ENCODE measurements around the gene CR1L.
"Not testable (repeated sequence)": the region's sequence is repeated elsewhere in the genome, so short reads cannot be mapped to it uniquely, and the experiment has no call there.

CR1L gene

DNA sequence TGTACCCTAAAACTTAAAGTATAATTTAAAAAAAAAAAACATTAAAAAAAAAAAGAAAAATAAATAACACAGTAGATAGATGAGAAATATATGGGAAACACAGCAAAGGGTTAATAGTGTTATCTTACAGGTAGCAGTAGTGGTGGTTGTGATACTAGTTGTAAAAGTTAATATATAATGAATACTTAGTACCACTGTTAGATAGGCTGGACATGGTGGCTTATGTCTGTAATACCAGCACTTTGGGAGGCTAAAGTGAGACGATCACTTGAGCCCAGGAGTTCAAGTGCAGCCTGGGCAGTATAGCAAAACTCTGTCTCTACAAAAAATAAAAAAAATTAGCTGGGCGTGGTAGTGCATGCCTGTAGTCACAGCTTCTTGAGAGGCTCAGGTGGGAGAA is 74.3 kb downstream of the CR1L start:
- Histone ChIP-seq H3K27me3 (ENCODE audit: control insufficient read depth in 1 of 2, insufficient read depth in 2 of 2, low read length in 2 of 2) (no peaks in the 10 kb centered on the region), H3K4me3 (ENCODE audit: low read length in 2 of 2) (no peak overlapping the region), H3K9ac (ENCODE audit: low read length in 2 of 2) (no peak overlapping the region), H3K27ac (ENCODE audit: low read length) (no peak overlapping the region), H3K4me1 (ENCODE audit: control insufficient read depth, insufficient read depth, low read length) (no peaks in the 10 kb centered on the region), H3K36me3 (ENCODE audit: control insufficient read depth in 2 of 2, insufficient read depth in 2 of 2, low read length in 2 of 2) (no peaks in the 10 kb centered on the region), H3K9me3 (ENCODE audit: control insufficient read depth in 2 of 2, low read length in 2 of 2) (no peaks in the 10 kb centered on the region)

DNA sequence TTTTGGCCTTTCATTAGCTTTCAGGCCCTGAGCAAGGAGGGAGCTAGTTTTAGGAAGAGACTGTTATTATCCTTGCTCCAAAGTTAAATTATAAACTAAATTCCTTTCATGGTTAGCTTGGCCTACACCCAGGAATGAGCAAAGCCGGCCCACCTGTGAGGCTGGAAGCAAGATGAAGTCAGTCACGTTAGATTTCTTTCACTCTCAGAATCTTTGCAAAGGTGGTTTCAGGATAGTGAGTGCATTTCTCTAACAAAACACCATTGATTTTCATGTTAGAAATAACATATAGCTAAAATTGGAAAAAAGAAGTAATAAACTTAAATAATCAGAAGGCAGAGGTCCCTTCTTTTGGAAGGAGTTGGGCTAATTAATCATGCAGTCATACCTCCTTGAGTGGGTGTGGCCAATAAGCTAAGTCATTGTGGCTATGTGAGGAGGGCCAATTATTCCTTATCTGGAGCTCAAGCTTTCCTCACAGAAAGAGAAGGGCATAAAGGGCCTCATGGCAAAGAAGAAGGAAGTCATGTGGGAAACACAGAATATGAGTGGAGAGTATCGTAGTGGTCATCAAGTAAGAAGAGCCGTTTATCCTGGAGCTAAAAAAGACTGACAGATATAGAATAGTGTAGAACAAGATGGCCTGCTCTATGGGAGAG is 83.4 kb downstream of the CR1L start:
- not testable (repeated sequence) for H3K36me3 ChIP-seq (ENCODE audit: control insufficient read depth in 2 of 2, insufficient read depth in 2 of 2, low read length in 2 of 2); H3K9me3 ChIP-seq (ENCODE audit: control insufficient read depth in 2 of 2, low read length in 2 of 2); H3K27me3 ChIP-seq (ENCODE audit: control insufficient read depth in 1 of 2, insufficient read depth in 2 of 2, low read length in 2 of 2); H3K4me1 ChIP-seq (ENCODE audit: control insufficient read depth, insufficient read depth, low read length); H3K9ac ChIP-seq (ENCODE audit: low read length in 2 of 2); H3K4me3 ChIP-seq (ENCODE audit: low read length in 2 of 2); H3K27ac ChIP-seq (ENCODE audit: low read length)

DNA sequence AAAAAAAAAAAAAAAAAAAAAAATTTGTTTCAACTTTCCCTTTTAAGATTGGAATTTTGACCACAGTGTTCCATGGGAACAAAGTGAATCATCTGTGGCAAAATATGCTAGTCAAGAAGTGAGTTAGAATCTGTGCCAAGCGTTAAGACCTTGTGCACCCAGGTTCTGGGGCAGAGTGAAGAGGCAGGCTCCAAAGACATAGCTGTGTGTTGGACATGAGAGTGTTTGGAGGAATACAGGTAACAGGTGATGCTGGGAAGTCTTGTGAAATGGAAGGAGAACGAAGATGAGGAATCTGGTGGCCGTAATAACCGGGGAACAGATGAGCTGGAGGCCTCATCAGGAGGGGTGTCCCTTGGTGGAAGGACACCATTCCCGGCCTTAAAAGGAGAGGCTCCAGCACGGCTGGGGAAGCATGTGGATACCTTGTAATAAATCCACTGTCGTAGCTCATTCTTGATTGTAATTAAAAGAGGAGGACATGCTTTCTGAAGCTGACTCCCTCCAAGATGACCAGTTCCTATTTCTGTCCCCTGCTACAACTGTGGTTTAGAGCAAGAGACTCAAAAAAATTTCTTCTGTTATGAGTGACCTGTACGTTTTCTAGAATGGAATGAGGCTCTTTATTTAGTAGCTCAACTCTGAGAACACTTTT is 92.7 kb downstream of the CR1L start:
- H3K4me3 ChIP-seq (ENCODE audit: low read length in 2 of 2); H3K36me3 ChIP-seq (ENCODE audit: control insufficient read depth in 2 of 2, insufficient read depth in 2 of 2, low read length in 2 of 2); H3K4me1 ChIP-seq (ENCODE audit: control insufficient read depth, insufficient read depth, low read length); H3K27ac ChIP-seq (ENCODE audit: low read length); H3K27me3 ChIP-seq (ENCODE audit: control insufficient read depth in 1 of 2, insufficient read depth in 2 of 2, low read length in 2 of 2); H3K9me3 ChIP-seq (ENCODE audit: control insufficient read depth in 2 of 2, low read length in 2 of 2); H3K9ac ChIP-seq (ENCODE audit: low read length in 2 of 2): not testable (repeated sequence)

DNA sequence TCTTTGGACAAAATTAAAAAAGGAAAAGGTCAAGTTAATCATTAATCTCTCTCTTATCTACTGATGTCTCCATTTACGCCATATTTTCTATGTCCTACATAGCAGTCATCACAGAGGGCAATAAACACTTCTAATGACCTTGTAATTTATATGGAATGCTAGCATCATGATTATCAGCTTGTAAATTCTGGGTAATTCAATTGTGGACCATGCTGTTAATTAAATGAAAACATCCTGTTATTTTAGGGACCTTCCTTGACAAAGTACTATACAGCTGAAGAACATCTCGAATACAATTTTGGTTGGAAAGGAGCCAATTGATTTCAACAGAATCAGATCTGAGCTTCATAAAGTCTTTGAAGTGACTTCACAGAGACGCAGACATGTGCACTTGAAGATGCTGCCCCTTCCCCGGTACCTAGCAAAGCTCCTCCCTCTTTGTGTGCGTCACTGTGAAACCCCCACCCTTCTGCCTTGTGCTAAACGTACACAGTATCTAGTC is 93.3 kb downstream of the CR1L start:
- H3K27ac ChIP-seq (ENCODE audit: low read length); H3K9ac ChIP-seq (ENCODE audit: low read length in 2 of 2); H3K9me3 ChIP-seq (ENCODE audit: control insufficient read depth in 2 of 2, low read length in 2 of 2); H3K4me1 ChIP-seq (ENCODE audit: control insufficient read depth, insufficient read depth, low read length); H3K36me3 ChIP-seq (ENCODE audit: control insufficient read depth in 2 of 2, insufficient read depth in 2 of 2, low read length in 2 of 2); H3K4me3 ChIP-seq (ENCODE audit: low read length in 2 of 2); H3K27me3 ChIP-seq (ENCODE audit: control insufficient read depth in 1 of 2, insufficient read depth in 2 of 2, low read length in 2 of 2): not testable (repeated sequence)

DNA sequence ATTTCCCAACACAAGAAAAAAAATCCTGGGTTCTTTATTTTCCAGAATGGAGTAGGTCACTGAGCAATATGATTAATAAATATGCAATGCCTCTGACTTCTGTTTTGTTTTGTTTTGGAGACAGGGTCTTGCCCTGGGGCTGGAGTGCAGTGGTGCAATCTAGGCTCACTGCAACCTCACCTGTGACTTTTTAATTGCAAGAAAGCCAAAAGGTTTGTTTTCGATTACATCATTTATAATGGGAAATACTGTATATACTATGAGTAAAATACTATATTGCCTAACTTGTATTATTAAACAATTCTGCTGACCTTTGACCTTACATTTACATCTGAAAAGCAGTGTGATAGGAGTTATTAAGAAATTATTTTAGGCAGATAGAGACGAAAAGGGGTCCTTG is 95.3 kb downstream of the CR1L start:
- no peak overlapping the region for H3K9ac ChIP-seq (ENCODE audit: low read length in 2 of 2)
- H3K36me3 ChIP-seq (ENCODE audit: control insufficient read depth in 2 of 2, insufficient read depth in 2 of 2, low read length in 2 of 2) = no peaks in the 10 kb centered on the region
- H3K4me3 ChIP-seq (ENCODE audit: low read length in 2 of 2) = no peak overlapping the region
- no peaks in the 10 kb centered on the region for H3K27me3 ChIP-seq (ENCODE audit: control insufficient read depth in 1 of 2, insufficient read depth in 2 of 2, low read length in 2 of 2)
- H3K4me1 ChIP-seq (ENCODE audit: control insufficient read depth, insufficient read depth, low read length) = no peaks in the 10 kb centered on the region
- H3K27ac ChIP-seq (ENCODE audit: low read length) = no peak overlapping the region
- H3K9me3 ChIP-seq (ENCODE audit: control insufficient read depth in 2 of 2, low read length in 2 of 2) = no peaks in the 10 kb centered on the region

DNA sequence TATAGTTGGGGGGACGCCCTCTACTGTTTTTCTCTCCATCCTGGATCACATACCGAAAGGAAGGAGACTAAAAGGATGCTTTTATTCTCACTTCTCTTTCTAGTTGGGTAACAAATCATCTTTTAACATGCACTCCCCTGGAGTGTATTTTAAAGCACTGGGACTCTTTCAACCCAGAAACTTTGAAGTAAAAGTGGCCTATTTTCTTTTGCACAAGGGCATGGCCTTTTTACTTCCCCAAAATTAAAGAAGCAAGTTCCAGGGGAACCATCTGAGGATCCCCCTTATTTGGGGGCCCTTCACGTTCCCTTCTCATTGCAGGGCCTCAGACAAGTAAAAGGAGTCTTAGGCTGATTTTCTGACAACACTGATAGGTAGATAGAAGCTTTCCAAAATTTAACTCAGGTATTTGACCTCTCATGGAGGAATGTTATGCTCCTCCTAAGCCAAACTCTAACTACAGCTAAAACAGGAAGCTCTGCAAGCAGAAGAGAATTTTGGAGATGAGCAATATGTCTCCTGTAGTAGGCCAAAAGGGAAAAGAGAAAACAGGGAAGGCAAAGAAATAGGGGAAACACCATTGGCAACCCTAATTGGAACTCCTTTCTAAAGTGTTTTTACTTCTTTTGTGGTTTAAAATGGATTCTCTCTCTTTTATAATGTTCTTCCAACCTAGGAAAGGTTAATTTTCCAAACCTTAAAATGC is 98.1 kb downstream of the CR1L start:
- Histone ChIP-seq H3K27me3 (ENCODE audit: control insufficient read depth in 1 of 2, insufficient read depth in 2 of 2, low read length in 2 of 2) (no peaks in the 10 kb centered on the region), H3K36me3 (ENCODE audit: control insufficient read depth in 2 of 2, insufficient read depth in 2 of 2, low read length in 2 of 2) (no peaks in the 10 kb centered on the region), H3K27ac (ENCODE audit: low read length) (no peak overlapping the region), H3K9me3 (ENCODE audit: control insufficient read depth in 2 of 2, low read length in 2 of 2) (no peaks in the 10 kb centered on the region), H3K4me3 (ENCODE audit: low read length in 2 of 2) (no peak overlapping the region), H3K9ac (ENCODE audit: low read length in 2 of 2) (no peak overlapping the region), H3K4me1 (ENCODE audit: control insufficient read depth, insufficient read depth, low read length) (no peaks in the 10 kb centered on the region)

DNA sequence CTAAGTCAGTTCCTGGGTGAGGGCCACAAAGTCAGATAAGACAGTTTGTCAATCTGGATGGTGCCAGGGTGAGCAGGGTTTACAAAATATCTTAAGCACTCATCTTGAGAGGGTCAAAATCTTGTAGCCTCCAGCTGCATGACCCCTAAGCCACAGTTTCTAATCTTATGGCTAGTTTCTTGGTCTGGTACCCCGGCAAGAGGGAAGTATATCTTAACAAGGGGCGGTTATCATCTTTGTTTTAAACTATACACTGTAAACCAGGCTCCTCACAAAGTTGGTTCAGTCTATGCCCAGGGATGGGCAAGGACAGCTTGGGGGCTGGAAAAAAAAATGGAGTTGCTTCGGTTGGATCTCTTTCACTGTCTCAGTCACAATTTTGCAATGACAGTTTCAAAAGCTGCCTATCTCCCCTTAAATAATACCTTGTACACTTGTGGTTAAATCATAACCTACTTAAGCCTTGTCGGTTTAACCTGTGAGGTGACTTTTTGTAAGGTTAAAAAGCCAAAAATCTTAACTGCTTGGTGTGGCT is 99.1 kb downstream of the CR1L start:
- Histone ChIP-seq H3K4me1 (ENCODE audit: control insufficient read depth, insufficient read depth, low read length) (no peaks in the 10 kb centered on the region), H3K9me3 (ENCODE audit: control insufficient read depth in 2 of 2, low read length in 2 of 2) (no peaks in the 10 kb centered on the region), H3K27me3 (ENCODE audit: control insufficient read depth in 1 of 2, insufficient read depth in 2 of 2, low read length in 2 of 2) (no peaks in the 10 kb centered on the region), H3K36me3 (ENCODE audit: control insufficient read depth in 2 of 2, insufficient read depth in 2 of 2, low read length in 2 of 2) (no peaks in the 10 kb centered on the region), H3K9ac (ENCODE audit: low read length in 2 of 2) (no peak overlapping the region), H3K4me3 (ENCODE audit: low read length in 2 of 2) (no peak overlapping the region), H3K27ac (ENCODE audit: low read length) (no peak overlapping the region)

DNA sequence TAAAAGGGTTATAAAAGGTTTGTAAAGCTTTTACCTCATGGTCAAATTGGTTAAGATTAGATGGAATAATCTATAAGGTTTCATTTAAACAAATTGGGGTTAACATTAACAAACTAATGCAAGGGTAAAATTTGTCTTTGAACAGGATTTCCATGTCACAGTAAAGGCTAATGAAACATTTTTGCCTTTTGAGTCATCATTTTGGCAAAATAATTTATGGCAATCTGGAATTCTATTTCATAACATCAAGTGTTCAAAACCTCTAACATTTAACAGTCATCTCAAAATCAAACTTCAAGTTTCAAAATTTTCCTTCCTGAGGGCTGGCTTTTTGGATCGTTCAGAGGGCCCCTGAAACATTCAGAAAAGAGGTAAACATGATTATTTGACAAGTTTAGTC is 100.4 kb downstream of the CR1L start:
- H3K9ac ChIP-seq (ENCODE audit: low read length in 2 of 2) = no peak overlapping the region
- H3K4me1 ChIP-seq (ENCODE audit: control insufficient read depth, insufficient read depth, low read length) = no peaks in the 10 kb centered on the region
- H3K27ac ChIP-seq (ENCODE audit: low read length) = no peak overlapping the region
- H3K27me3 ChIP-seq (ENCODE audit: control insufficient read depth in 1 of 2, insufficient read depth in 2 of 2, low read length in 2 of 2) = no peaks in the 10 kb centered on the region
- no peak overlapping the region for H3K4me3 ChIP-seq (ENCODE audit: low read length in 2 of 2)
- no peaks in the 10 kb centered on the region for H3K9me3 ChIP-seq (ENCODE audit: control insufficient read depth in 2 of 2, low read length in 2 of 2)
- no peaks in the 10 kb centered on the region for H3K36me3 ChIP-seq (ENCODE audit: control insufficient read depth in 2 of 2, insufficient read depth in 2 of 2, low read length in 2 of 2)

DNA sequence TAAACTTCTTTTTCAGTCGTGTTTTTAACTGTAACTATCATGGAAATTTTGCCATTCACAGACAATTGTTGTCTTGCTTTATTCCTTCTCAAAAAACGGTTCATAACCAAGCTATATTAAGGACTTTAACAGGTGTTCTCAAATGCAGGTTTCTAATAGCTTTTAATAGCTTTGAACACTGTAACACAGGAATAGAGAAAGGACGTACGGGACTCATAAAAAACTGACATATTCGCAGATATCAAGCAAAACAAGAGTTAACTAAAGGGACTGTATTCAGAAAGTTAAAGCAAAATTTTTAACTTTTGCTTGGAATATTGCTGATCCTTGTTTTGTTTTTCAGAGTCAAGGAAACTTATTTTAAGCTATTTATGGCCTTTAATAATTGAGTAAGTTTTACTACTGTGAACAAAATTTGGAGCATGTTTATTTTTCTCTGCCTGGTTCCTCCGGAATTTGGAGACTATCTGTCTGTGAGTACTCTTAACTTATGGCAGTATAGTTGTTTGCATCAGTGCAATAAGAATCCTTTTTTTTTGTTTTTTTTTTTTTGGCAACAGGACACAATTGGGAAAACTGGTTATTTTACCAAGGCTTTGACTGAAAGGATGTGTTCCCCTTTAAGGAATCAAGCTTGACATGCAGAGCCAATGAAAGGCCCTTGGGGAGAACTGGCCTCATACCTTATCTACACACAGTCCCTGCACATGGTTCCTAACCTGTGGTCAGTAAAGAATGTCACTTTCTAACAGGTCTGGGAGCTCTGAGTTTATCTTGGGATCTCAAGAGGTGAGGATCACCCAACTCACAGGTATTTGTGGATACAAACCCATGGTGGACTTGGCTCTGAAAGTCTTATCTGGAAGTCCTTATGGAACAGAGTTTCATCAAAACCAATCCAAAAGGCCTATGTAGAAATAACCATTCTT is 101.2 kb downstream of the CR1L start:
- Histone ChIP-seq H3K4me3 (ENCODE audit: low read length in 2 of 2) (no peak overlapping the region), H3K27ac (ENCODE audit: low read length) (no peak overlapping the region), H3K27me3 (ENCODE audit: control insufficient read depth in 1 of 2, insufficient read depth in 2 of 2, low read length in 2 of 2) (no peaks in the 10 kb centered on the region)

More for the DNA sequence above, 101.2 kb downstream of the CR1L start:
- H3K9ac ChIP-seq (ENCODE audit: low read length in 2 of 2) = no peak overlapping the region
- H3K36me3 ChIP-seq (ENCODE audit: control insufficient read depth in 2 of 2, insufficient read depth in 2 of 2, low read length in 2 of 2) = no peaks in the 10 kb centered on the region
- peaks cover 1% of the 10 kb centered on the region for H3K4me1 ChIP-seq (ENCODE audit: control insufficient read depth, insufficient read depth, low read length)
- H3K9me3 ChIP-seq (ENCODE audit: control insufficient read depth in 2 of 2, low read length in 2 of 2) = no peaks in the 10 kb centered on the region
